Activated effector memory CD4-positive, alpha-beta T cell treated with anti-CD3 and anti-CD28 coated beads, Interleukin-2, amount 50 U/mL, for 16 hours (primary cell): ENCODE data around the gene CSRP3.

Source experiments
- DNase-seq: peaks from one replicate; pipeline ENCODE4 v3.0.0-alpha.2; 2020

CSRP3 gene

GRCh38 chr11:19225123-19225522 is 23.3 kb upstream of the CSRP3 start:
- no peak for DNase-seq

GRCh38 chr11:19220903-19221724 is 19.3 kb upstream of the CSRP3 start:
- no peak for DNase-seq

- DNase-seq = no peak
Observed at GRCh38 chr11:19218786-19219460, 17.1 kb upstream of the CSRP3 start.

GRCh38 chr11:19218216-19218615 is 16.4 kb upstream of the CSRP3 start:
- no peak for DNase-seq

- DNase-seq = no peak
Observed at GRCh38 chr11:19216709-19217374, 15.1 kb upstream of the CSRP3 start.

GRCh38 chr11:19216021-19216420 is 14.2 kb upstream of the CSRP3 start:
- no peak for DNase-seq

- DNase-seq = no peak
Observed at GRCh38 chr11:19209617-19210370, 8.0 kb upstream of the CSRP3 start.

GRCh38 chr11:19208959-19209546 is 7.3 kb upstream of the CSRP3 start:
- no peak for DNase-seq

- DNase-seq = no peak
Observed at GRCh38 chr11:19208181-19208580, 6.4 kb upstream of the CSRP3 start.

GRCh38 chr11:19204836-19205235 is 3.1 kb upstream of the CSRP3 start:
- no peak for DNase-seq

GRCh38 chr11:19200410-19201201 is 1.2 kb downstream of the CSRP3 start:
- DNase-seq = no peak

- no peak for DNase-seq
Observed at GRCh38 chr11:19199771-19200170, 2.0 kb downstream of the CSRP3 start.

GRCh38 chr11:19199048-19199447 is 2.7 kb downstream of the CSRP3 start:
- DNase-seq = no peak

GRCh38 chr11:19196432-19196831 is 5.4 kb downstream of the CSRP3 start:
- no peak for DNase-seq

- no peak for DNase-seq
Observed at GRCh38 chr11:19194620-19195308, 7.0 kb downstream of the CSRP3 start.

GRCh38 chr11:19193916-19194315 is 7.9 kb downstream of the CSRP3 start:
- no peak for DNase-seq

- DNase-seq = no peak
Observed at GRCh38 chr11:19191530-19192169, 10.1 kb downstream of the CSRP3 start.

- no peak for DNase-seq
Observed at GRCh38 chr11:19187833-19188258, 13.9 kb downstream of the CSRP3 start.

- no peak for DNase-seq
Observed at GRCh38 chr11:19187114-19187832, 14.5 kb downstream of the CSRP3 start.

GRCh38 chr11:19185516-19186052 is 16.2 kb downstream of the CSRP3 start:
- DNase-seq = no peak
